ENCODE results near the gene MRRF.

The MRRF gene

GRCh38 chr9:122228568-122229484, 35.9 kb upstream of the MRRF start, which contains the start of gene LHX6:
Gene LHX6 (minus strand): TSS chr9:122228957. CDS start chr9:122228740, 217 bp downstream.
- DNase-seq (ENCODE audit: low read depth), result no peak

DNA sequence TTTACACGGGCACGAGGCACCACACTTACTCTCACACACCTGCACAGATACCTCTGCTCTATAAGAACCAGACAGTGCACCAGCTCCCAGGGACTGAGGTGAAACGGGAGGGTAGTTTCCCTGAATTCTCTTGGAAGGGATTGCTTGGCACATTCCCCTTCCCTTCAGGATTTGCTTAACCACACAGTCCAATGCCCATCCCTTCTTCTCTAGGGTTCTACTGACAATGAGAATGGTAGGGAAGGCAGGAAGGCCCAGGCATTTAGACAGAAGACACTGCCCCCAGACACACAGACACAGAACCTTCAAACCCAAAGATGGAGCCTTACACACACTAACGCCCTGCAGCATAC, 35.2 kb upstream of the MRRF start:
- no peak for DNase-seq (ENCODE audit: low read depth)

- DNase-seq (ENCODE audit: low read depth), result no peak
These were observed 31.8 kb upstream of the MRRF start for GRCh38 chr9:122232796-122233306.

DNA sequence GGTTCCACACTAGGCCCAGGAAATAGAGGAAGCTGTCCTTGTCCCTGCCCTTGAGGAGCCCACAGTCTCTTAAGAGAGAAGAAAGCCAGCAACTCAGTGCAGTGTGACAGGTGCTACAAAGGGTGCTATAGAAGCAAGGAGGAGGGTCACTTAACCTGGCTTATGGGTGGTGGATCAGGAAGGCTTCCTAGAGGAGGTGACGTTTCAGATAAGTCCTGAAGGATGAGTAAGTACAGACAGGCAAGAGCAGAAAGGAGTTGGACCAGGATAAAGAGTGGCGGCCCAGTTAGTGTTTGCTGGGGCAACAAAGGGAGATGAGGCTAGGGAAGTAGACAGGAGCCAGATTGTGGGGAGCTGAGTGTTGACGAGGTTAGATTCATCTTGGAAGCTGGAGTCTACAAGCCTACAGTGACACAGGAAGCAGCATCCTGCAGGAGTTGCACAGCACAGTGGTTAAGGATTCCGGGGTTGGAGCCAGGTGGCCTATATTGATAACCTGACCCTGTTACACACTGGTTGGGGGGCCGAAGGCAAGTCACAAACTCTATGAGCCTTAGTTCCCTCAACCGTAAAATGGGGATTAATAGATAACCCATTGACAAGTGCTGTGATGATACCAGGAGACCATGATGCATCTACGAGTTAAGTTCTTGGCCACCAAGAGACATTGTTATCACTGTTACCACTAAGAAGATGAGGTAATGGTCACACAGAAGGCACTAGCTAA, 30.5 kb upstream of the MRRF start:
- no peak for DNase-seq (ENCODE audit: low read depth)

GRCh38 chr9:122236681-122237080, 28.0 kb upstream of the MRRF start:
- no peak for DNase-seq (ENCODE audit: low read depth)

DNA sequence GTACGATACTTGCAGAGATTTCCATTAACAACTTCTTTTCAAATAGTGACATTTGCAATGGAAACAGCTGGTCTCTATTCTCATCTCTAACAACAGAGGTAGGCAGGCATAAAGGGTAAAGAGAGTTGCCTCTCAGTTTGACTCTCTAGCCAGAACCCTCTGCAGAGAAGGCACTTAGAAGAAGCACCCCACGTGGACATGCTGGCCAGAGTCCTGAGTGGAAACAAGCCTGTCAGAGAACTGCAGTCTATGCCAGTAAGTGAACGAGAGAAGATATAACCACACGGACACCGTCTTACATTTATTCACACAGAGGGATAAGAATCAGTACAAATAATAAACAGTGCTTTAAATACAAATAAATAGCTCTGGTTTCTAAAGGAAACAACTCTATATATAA, 25.0 kb upstream of the MRRF start:
- DNase-seq (ENCODE audit: low read depth), result no peak

- DNase-seq (ENCODE audit: low read depth), result no peak
These were observed 20.3 kb upstream of the MRRF start for GRCh38 chr9:122244349-122244748.

DNA sequence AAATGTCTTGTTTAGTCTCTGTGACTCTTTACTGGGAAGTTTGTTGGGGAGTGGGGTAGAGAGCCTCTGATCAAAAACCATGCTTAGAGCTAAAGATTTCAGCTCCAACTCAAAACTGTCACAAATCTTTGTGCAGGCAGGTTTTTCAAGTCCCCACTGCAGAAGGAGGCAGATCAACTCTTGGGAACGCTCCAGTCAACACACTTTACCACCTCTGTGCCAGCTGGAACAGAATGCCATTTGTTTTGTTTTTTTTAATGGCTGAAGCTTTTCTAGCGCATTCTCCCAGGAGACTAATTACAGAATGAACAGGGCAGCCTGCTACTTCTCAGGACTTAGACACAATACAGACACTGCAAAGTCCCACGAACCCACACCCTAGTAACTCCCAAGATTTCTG, 18.0 kb upstream of the MRRF start:
- DNase-seq (ENCODE audit: low read depth), result no peak

GRCh38 chr9:122248448-122248865, 16.2 kb upstream of the MRRF start:
- DNase-seq (ENCODE audit: low read depth), result no peak

DNA sequence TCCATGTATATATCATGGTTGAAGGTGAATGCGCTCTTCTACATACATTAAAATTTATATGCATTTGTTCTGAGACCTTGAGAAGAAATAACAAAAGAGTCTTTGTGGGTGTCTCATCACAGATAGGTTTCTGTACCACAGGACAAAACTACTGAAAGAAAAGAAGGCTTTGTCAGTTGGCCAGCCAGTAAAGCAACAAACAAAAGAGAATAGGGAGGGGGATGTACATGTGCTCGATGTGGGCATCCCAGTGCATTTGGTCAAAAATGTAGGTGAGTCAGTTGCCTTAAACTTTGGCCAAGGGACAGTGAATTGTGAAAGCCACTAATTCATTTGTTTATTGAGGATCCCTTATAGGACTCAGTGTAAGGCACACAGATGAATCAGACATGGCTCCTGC, 13.3 kb upstream of the MRRF start:
- no peak for DNase-seq (ENCODE audit: low read depth)

GRCh38 chr9:122252796-122253195, 11.9 kb upstream of the MRRF start:
- DNase-seq (ENCODE audit: low read depth), result no peak

- no peak for DNase-seq (ENCODE audit: low read depth)
These were observed 9.9 kb upstream of the MRRF start for GRCh38 chr9:122254761-122255160.

DNA sequence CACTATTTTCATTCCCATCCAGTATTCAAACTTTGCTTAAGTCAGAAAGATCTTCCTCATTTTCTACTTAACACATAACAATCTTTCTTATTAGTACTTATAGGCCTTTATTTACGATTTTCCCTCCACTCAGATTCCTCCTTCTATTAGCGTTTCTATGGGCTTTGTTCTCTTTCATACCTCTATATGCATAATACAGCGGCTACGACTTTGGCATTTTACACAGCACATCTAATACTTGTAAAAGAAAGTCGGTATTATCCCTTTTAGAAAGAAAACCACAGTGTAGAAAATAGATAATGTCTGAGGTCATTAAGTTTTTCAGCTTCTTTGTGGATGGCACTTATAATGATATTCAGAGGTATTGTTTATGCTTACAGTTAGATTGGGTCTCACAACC, 8.5 kb upstream of the MRRF start:
- DNase-seq (ENCODE audit: low read depth), result no peak

GRCh38 chr9:122258886-122259415, 5.7 kb upstream of the MRRF start:
- DNase-seq (ENCODE audit: low read depth), result no peak

DNA sequence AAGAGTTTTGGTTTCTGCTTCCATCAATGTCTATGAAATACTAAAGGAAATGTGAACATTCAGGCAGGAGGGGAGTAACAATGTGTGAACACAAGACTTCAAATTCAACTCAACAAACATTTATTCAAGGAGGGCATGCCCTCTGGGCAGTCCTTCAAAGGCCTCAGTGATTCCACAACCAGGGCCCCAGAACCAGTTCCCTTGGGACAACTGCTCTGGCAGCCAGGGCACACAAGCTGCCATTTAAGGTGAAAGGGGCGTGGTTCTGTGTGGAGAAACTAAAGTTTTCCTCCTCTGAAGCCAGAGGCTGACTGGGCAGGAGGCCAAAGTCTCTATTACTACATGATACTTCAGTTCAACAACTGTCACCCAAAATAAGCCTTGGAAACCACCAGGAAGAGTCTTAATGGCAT, 3.2 kb upstream of the MRRF start:
- DNase-seq (ENCODE audit: low read depth), result no peak

DNA sequence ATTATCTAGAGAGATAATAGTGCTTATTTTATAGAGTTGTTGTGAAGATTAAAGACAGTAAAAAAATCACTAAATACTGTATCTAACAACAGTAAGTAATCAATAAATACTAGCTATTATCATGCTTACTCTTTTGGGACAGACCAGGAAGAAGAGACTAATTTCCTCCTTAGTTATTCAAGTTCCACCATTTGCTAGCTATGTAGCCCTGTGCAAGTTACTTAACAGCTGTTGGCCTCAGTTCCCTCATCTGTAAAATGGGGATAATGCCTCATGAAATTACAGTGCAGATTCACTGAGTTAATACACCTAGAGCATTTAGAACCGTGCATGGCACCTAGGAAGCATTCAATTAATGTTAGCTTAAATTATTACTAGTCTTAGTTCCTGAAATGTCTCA, 2.6 kb upstream of the MRRF start:
- DNase-seq (ENCODE audit: low read depth), result no peak

- DNase-seq (ENCODE audit: low read depth), result no peak
These were observed 858 bp upstream of the MRRF start for GRCh38 chr9:122263699-122264349.

GRCh38 chr9:122265149-122265915, 650 bp downstream of the MRRF start:
- peak; percentile 2 for DNase-seq (ENCODE audit: low read depth)

DNA sequence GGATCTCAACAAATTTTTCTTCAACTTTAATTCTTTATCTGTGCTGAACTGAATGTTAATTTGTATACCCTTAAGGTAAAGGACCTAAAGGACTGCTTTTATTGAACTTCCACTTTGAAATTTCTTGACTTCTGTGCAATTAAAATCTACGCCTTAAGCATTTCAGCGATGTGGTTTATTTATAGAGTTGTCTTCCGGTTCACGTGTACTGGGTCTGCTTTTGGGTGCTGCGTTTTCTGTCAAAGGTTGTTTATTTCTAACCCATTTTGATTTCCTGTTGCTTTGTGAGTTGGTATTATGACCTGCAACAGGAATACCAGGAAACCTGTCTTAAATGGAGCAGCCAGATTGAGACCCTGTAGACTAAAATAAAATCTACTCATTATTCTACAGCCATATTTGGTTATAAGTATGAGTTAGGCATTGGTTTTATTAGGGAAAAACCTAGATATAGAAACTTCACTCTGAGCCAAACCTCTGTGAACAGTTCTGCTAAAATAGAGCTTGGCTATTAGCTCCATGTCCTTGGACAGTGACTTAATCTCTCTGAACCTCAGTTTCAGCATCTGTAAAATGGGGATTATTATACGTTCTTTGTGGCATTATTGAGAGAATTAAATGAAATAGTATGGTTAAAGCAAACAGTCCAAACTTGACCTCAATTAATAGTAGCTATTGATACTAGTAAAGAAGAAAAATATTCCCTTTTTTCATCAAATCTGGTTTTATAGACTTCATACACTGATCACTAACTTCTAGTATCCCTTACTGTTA, 3.5 kb downstream of the MRRF start:
- no peak for DNase-seq (ENCODE audit: low read depth)

DNA sequence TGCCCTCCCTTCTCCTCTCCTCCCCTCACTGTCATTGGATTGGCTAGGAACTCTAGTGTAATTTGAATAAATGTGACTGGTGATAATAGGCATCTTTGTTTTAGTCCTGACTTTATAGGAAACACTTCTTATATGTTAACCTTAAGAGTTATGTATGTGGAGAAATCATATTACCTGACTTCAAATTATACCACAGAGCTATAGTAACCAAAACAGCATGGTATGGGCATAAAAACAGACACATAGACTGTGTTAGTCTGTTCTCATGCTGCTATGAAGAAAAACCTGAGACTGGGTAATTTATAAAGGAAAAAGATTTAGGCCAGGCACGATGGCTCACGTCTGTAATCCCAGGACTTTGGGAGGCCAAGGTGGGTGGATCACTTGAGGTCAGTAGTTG, 9.4 kb downstream of the MRRF start:
- no peak for DNase-seq (ENCODE audit: low read depth)

DNA sequence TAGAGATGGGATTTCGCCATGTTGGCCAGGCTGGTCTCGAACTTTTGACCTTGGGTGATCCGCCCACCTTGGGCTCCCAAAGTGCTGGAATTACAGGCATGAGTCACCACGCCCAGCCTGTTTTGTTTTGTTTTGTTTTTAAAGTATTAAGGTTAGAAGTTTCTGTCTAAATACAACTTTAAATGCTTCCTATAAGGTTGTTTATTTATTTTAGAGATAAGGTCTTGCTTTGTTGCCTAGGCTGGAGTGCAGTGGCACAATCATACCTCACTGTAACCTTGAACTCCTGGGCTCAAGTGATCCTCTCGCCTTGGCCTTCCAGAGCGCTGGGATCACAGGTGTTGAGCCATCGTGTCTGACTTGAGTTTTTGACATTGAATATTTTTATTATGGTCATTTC, 11.4 kb downstream of the MRRF start:
- DNase-seq (ENCODE audit: low read depth), result no peak

Measured in T-helper 22 cell (primary cell).